ENCODE measurements around the gene DMXL1. TPM values are rescaled to one million over a fixed set of nuclear protein-coding genes. Genes with fewer than 3 reads are reported as not detected.

The DMXL1 gene
- total RNA-seq, 1 experiment from 2014 or later: 23.5 TPM

DNA sequence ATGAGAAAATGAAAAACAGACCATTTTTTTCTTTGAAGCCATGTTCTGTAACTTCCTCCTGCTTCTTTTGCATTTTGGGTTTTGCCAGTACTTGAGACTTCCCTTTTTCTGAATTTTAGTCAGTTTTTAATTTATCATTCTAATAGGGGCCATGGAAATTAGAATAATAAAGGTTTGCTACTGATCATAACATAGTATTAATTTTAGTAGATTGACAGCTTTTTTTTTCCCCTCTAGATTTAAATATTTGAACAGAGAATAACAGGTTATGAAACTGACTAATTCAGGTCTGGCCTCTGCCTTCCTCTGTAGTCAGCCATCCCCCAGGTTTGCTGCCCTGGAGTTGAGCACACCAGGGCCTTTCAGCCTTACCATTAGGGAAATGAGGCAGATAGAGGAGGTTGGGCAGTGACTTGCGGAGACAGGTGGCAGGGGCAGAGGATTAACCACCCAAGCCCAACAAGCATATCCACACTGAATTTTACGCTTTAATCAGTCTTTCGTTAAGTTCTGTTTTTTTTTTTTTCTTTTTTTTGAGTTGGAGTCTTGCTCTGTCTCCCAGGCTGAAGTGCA, 204.8 kb downstream of the DMXL1 start:
- no peak for DNase-seq (ENCODE audit: low spot score)
- in situ Hi-C loops (cut with HindIII; ENCODE audit: low sequenced_read_pairs): no loop called here

DNA sequence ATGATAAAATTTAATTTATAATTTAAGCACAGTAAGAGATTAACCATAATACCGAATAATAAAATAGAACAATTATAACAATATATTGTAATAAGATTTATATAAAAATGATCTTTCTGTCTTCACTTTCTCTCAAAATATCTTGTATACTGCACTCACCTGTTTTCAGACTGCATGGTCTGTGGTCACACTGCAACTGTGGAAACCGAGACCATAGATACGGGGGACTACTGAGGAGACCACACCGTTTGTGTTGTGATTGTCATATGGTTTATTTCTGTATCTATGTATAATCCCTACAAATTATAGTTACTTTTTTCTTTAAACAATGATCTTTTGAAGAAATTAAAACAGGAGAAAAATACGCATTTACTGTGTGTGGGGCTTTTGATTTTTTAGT, 206.1 kb downstream of the DMXL1 start:
- in situ Hi-C loops (cut with HindIII; ENCODE audit: low sequenced_read_pairs): no loop called here
- DNase-seq (ENCODE audit: low spot score): no peak

GRCh38 chr5:119279093-119279492, 208.2 kb downstream of the DMXL1 start:
- in situ Hi-C loops (cut with HindIII; ENCODE audit: low sequenced_read_pairs): no loop called here
- no peak for DNase-seq (ENCODE audit: low spot score)

DNA sequence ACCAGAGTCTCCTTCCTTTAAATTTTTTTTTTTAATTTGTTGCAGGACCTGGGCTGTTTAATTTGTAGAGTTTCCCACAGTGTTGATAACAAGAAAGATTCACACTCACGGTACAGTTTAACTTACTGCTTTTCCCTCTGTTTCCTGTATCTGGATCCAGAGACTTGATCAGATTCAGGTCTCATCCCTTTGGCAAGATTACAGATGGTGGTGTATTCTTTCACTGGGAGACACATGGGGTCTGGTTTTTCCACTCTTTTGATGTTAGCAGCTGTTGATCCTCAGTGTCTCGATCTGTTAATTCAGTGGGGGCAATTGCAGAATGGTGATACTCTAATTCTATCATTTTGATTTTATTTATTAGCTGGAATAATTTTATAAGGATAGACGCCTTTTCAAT, 209.5 kb downstream of the DMXL1 start:
- in situ Hi-C loops (cut with HindIII; ENCODE audit: low sequenced_read_pairs): no loop called here
- no peak for DNase-seq (ENCODE audit: low spot score)

DNA sequence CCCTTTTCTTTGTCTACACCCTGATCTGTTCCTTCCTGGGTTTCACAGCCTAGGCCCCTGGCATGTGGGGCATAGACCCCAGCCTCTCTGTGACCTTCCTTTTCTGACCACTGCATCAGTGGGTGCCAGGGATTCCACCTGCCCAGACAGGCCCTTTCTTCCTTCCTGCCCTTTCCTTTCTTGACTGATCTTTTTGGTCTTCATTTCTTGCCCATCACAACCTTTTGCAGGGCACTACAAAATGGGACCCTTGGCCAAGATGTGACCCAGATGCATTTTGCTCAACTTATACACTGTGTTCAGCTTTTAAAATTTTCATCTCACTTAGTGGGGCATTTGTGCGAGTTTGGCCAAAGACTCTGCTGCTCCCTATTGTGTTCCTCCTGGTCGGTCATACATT, 211.7 kb downstream of the DMXL1 start:
- DNase-seq (ENCODE audit: low spot score): no peak
- in situ Hi-C loops (cut with HindIII; ENCODE audit: low sequenced_read_pairs): no loop called here

- no peak for DNase-seq (ENCODE audit: low spot score)
- in situ Hi-C loops (cut with HindIII; ENCODE audit: low sequenced_read_pairs): no loop called here
Measured at GRCh38 chr5:119284031-119284430, 213.1 kb downstream of the DMXL1 start.

DNA sequence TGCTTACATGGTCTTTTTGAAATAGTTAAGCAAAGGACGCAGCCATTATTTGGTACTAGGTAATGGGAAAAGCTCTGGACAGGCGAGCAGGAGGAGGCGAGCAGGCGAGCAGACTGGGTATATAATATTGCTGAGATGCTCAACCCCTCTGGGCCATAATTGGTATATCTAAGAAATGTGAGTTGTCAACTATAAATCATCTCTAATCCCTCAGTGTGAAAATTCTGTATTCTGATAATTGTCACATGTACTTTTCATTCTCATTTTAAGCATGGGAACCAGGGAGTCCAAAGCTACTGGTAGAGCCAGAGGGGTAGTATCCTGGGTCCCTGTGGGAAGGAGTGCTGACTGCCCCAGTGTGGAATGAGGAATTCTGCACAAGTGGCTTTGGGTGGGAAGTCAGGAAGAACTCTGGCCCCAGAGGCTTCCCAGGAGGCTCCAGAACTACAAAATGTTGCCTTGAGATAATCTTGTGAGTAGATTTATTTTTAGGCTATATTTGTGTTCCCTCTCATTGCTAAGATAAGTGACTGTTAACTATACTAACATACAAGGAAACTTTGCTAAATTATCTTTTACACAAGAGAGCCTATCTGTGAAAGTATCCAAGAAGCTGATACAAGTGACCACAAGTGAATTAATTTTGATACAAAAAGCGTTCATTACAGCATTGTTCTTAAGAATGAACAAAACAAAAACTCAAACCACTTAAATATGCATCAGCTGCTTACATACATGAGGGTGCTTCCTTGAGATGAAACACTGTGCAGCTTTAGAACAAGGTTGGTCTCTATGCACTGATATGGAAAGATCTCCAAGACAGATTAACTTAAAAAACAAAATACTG, 214.4 kb downstream of the DMXL1 start:
- no peak for DNase-seq (ENCODE audit: low spot score)
- in situ Hi-C loops (cut with HindIII; ENCODE audit: low sequenced_read_pairs): no loop called here

DNA sequence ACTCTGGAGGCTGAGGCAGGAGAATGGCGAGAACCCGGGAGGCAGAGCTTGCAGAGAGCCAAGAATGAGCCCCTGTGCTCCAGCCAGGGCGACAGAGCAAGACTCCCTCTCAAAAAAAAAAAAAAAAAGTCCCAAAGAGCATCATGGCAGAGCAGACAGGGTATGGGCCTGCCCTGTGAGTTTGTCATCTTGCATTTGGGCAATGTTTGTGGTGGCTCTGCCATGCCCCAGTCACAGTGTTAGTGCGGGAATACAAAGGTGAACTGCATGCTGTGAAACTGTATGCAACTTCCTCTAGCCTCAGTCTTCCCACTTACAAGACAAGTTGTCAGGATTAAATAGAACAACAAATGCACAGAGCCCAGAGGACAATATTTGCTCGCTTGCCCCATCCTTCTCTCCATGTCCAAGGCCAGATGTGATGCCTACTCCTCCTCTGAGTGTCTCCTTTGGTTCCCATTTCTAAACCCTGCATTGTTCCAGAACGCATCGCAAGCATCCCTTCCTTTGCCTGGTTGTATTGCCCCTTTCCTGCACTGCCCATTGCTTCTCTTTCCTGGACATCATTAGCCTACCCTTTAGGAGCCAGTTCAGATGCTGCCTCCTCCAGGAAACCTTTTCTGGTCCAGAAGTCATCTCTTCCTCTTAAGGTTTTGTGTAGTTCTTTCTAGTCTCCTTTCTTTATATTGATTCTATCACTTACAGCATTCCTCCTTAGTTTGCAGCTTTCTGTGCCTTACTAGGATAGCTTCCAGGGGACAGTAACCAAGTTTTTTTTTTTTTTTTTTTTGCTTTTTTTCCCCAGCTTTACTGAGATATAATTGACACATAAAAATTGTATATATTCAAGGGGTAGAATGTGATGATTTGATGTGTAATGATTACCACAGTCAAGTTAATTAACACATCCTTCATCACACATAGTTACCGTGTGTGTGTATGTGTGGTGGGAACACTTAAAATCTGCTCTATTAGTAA, 215.9 kb downstream of the DMXL1 start:
- DNase-seq (ENCODE audit: low spot score): no peak

GRCh38 chr5:119287547-119288111, 216.7 kb downstream of the DMXL1 start:
- in situ Hi-C loops (cut with HindIII; ENCODE audit: low sequenced_read_pairs): no loop called here
- no peak for DNase-seq (ENCODE audit: low spot score)

More for the DNA sequence above, 215.9 kb downstream of the DMXL1 start:
- in situ Hi-C loops (cut with HindIII; ENCODE audit: low sequenced_read_pairs): no loop called here

- DNase-seq (ENCODE audit: low spot score): no peak
- in situ Hi-C loops (cut with HindIII; ENCODE audit: low sequenced_read_pairs): no loop called here
Measured at GRCh38 chr5:119288379-119289033, 217.6 kb downstream of the DMXL1 start.

DNA sequence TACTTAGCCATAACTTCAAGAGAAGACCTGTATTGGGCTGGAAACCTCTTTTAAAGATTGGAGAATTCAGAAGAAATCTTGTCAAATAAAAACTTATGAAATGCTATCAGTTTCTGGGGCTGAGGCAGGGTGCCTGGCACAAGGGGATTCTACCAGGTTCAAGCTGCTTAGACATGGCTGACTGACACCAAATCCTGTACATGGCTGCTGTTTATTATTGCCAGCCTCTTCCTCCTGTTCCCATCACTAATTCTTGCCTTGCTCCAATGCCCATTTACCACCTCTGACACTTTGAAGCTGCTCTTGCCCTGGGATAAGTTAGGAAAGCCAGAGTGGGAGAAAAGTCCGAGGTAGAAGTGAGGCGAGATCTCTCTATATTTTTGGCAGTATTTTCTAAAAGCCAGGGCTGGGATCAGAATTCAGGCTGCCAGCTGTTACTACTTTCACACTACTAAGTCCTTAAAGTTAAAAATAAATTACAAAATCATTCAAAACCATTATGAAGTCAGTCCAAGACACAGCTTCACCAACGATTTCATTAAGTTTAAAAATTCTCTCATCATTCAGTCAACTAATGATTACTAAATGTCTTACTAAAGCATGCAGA, 218.7 kb downstream of the DMXL1 start:
- in situ Hi-C loops (cut with HindIII; ENCODE audit: low sequenced_read_pairs): no loop called here
- no peak for DNase-seq (ENCODE audit: low spot score)

- no peak for DNase-seq (ENCODE audit: low spot score)
- in situ Hi-C loops (cut with HindIII; ENCODE audit: low sequenced_read_pairs): no loop called here
Measured at GRCh38 chr5:119290161-119290569, 219.3 kb downstream of the DMXL1 start.

DNA sequence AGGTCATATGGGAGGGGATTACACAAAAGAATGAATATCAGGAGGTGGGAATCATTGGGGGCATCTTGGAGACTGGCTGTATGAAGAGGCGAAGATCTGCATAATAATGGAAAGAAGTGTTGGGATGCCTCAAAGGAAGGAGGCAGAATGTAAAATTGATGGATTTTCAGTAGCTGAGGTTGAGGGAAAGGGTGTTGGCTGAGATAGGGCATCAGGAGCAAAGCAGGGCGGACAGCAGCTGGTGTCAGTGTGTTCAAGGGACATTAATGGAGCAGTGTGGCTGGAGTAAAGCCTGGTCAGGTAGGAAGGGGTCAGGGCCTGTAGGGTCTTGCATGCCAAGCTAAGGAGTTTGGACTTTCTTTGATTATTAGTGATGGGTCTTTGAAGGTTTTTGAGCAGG, 219.7 kb downstream of the DMXL1 start:
- in situ Hi-C loops (cut with HindIII; ENCODE audit: low sequenced_read_pairs): no loop called here
- DNase-seq (ENCODE audit: low spot score): no peak

DNA sequence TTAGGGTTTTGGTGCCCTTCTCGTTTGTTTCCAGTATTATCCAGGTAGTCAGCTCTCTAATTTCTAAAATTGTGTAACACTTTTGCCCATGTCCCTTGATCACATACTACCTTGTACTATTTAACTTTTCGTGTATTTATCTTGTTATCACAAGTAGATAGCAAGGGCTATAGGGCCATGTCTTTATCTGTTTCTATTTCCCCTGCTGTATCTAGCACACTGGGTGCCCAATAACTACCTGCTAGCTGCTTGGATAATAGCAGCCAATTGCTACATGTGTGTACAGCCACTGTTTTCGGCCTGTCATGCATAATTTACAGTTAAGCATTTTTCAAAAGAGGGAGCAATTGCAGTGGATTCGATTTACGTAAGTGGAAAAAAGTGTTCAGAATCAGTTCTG, 220.2 kb downstream of the DMXL1 start:
- DNase-seq (ENCODE audit: low spot score): no peak
- in situ Hi-C loops (cut with HindIII; ENCODE audit: low sequenced_read_pairs): no loop called here

DNA sequence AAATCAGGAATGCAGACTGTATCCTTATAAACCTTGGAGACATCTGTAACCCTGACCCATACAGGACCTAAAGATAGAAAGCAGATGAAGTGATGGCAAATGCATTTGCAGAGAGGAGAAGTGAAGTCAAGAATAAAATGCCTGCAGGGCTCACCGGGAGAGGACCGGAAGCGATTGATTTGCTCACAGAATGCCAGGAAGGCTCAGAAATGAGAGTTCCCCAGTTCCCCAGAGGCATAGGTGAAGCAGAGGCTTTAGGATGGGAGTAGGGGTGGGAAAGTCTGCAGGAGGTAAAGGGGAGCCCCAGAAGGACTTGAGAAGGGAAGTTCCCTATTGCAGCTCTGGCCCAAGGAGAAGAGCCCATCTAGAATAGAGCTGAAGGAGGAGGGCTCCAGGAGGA, 221.0 kb downstream of the DMXL1 start:
- in situ Hi-C loops (cut with HindIII; ENCODE audit: low sequenced_read_pairs): no loop called here

DNA sequence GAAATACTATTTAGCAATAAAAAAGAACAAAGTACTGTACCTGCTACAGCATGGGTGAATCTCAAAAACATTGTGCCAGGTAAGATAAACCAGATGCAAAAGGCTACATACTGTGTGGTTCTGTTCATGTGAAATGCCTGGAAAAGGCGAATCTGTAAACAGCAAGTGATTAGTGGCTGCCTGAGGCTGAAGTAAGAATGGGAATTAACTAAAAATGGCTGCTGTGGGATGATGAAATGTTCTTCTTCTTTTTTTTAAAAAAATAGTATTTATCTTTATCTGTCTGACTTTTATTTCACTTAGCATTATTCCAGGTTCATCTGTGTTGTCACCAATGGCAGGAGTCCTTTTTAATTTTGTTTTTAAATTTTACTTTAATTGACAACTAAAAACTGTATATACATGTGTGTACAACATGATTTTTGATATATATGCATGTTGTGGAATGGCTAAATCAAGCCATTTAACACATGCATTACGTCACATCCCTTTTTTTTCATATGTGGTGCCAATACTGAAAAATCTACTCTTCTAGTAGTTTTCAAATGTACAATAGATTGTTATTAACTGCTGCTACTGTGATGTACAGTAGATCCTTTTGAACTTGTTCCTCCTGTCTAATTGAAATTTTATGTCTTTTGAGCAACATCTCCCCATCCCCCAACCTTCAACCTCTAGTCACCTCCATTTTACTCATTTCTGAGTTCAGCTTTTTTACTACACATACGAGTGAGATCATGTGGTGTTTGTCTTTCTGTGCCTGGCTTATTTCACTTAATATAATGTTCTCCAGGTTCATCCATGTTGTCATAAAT, 222.0 kb downstream of the DMXL1 start:
- DNase-seq (ENCODE audit: low spot score): no peak
- in situ Hi-C loops (cut with HindIII; ENCODE audit: low sequenced_read_pairs): no loop called here

More for the DNA sequence above, 221.0 kb downstream of the DMXL1 start:
- no peak for DNase-seq (ENCODE audit: low spot score)

DNA sequence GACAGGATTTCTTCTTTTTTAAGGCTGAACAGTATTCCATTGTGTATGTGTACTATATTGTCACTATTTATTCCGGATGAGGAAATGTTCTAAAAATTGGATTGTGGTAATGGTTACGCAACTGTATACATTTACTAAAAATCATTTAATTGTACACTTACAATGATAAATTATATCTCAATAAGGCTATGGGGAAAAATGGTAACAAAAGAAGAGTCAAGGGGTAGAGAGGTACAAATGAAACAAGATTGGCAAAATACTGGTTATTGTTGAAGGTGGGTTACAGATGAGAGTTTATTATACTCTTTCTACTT, 222.6 kb downstream of the DMXL1 start:
- in situ Hi-C loops (cut with HindIII; ENCODE audit: low sequenced_read_pairs): no loop called here
- DNase-seq (ENCODE audit: low spot score): no peak

Measured in G401 (cell line).